ENCODE measurements around the gene VGLL2.

DNA sequence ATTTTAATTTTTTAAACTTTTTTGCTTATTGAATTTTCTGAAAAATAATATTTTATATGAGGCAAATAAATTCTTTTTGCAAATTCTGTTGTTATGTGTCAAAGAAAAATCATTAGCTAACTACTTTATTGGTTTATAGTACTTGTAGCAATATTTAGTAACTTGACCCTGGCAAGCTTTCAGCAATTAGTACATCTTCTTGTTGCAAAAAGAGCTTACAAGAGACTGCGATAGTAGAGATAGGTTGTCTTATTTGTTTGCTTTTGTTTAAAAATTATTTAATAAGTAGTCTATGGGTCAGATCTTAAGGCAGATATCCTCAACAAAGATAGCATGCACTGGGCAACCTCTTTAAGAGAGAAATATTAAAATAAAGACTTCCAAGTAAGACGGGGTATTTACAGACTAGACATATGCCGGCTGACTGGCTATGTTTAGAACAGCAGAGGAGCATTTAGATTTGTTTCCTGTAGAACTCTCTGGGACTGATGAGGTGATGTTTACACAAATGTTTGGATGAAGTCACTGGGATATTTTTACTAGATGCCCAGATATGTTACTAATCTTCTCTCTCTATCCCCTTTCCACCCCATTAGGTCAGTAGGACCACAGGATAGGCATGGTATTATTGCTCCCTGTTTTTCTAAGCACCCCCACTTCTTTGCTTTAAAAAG is 25.0 kb downstream of the VGLL2 start:
- TF ChIP-seq CTCF (IDR thresholded peaks at IDR 0.05) (no peak), POLR2A (IDR thresholded peaks at IDR 0.05) (no peak)
